NCI-H2196 (cell line): ENCODE measurements around the gene PCSK7.
"Not testable (repeated sequence)": the region's sequence is repeated elsewhere in the genome, so short reads cannot be mapped to it uniquely, and the experiment has no call there.

Experiments used
- DNase-seq: peaks from one replicate; lab custom pipeline; 2025; ENCODE audit not compliant: unreplicated experiment; lab: John Stamatoyannopoulos, UW

Gene PCSK7, protein sequence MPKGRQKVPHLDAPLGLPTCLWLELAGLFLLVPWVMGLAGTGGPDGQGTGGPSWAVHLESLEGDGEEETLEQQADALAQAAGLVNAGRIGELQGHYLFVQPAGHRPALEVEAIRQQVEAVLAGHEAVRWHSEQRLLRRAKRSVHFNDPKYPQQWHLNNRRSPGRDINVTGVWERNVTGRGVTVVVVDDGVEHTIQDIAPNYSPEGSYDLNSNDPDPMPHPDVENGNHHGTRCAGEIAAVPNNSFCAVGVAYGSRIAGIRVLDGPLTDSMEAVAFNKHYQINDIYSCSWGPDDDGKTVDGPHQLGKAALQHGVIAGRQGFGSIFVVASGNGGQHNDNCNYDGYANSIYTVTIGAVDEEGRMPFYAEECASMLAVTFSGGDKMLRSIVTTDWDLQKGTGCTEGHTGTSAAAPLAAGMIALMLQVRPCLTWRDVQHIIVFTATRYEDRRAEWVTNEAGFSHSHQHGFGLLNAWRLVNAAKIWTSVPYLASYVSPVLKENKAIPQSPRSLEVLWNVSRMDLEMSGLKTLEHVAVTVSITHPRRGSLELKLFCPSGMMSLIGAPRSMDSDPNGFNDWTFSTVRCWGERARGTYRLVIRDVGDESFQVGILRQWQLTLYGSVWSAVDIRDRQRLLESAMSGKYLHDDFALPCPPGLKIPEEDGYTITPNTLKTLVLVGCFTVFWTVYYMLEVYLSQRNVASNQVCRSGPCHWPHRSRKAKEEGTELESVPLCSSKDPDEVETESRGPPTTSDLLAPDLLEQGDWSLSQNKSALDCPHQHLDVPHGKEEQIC

DNA sequence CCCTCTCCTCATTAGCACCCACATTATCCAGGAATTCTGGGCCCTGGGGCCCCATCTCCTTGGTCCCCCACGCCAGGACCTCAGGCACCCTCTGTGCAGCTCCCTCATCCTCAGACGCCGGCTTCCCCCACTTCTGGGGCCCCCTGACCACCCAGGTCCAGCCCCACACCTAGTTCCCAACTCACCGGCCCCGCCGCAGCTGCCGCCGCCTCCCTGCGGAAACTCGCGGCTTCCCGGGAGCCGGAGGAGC is at the start of gene PCSK7:
Gene PCSK7 (minus strand): TSS at position 232 of the 250 bp plus-strand sequence. CDS start 2,229 bp downstream, outside the sequence.
- no peak for DNase-seq

DNA sequence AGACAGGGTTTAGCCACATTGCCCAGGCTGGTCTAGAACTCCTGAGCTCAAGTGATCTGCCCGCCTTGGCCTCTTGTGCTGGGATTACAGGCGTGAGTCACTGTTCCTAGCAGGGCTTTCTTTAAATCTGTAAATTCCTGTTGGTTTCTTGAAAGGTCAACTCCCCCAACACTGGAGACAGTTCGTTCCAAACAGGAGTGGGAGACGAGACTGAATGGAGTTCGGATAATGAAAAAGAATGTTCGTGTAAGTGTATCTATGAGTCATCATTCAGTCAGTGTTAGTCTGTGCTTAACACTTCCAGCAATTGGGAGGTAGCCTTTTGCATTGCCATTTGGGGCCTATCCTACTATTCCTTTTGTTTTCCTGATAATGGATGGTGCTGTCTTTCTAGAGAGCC is 49.3 kb upstream of the PCSK7 start:
- DNase-seq = no peak

DNA sequence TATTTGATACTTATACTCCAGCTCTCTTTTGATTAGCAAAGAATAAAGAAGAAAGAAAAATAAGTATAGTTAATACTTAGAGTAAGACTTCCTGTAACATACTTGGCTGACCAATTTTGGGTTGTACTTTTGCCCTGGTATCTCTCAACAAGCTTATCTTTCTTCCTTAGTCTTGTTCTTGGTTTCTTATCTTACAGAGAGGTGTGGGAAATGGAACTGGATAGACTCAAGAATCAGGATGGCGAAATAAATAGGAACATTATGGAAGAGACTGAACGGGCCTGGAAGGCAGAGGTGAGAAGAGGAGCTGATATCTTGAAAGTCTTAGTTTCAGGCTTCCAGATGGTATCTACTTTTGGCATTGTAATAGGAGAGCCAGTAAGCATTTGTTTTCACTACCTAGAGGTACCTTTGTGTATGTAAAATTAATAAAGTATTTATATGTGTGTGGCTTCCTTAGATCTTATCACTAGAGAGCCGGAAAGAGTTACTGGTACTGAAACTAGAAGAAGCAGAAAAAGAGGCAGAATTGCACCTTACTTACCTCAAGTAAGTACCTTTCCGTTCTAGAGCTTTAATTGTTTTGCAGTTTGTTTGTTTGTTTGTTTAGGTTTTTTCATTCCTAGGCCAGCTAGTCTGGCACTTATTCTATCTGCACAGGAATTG is 48.0 kb upstream of the PCSK7 start:
- DNase-seq = no peak

DNA sequence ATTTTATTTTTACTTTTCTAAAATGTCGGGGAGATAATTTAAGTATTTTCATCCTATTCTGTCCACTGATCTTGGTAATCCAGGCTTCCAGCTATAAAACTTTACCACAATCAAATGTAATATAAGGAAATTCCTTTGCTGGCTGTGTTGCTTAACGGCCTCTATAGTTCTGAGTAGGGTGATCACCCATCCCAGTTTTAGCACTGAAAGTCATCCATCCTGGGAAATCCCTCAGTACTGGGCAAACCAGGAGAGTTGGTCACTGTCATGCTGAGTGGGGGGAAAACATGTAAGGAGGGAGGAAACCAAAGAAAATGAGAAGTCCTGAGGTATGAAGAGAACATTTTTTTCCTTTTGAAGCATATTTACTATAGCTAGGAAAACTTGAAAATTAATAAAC is 46.5 kb upstream of the PCSK7 start:
- no peak for DNase-seq

DNA sequence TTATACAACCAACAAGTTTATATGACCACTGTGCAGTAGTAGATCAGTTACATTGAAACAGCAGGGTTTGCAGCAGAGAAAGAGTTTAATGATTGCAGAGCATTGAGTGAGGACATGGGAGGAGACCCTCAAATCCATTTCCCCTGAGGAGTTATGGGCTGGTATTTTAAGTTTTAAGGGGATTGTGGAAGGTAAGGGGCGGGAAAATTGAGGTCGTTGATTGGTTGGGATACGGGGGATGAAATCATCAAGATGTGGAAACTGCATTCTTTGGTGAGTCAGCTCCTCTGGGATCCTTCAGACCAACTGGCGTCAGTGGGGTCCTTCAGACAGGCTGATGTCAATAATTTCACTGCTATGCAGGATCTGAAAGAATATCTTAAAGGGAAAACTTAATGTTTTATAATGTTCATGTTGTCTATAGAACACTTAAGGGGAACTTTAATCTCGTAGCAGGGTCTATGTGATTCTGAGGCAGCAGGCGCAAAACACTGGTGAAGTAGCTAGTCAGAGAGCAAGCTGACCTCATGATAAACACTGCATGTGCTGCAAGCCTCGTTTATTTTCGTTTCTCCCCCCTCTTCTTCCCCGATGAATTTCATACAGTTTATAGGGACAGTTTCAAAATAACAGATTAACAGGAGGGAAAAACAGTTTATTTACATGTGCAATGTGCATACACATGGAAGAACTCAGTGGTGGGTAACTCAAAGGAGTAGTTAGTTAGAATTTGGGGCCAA is 41.8 kb upstream of the PCSK7 start:
- DNase-seq = no peak

DNA sequence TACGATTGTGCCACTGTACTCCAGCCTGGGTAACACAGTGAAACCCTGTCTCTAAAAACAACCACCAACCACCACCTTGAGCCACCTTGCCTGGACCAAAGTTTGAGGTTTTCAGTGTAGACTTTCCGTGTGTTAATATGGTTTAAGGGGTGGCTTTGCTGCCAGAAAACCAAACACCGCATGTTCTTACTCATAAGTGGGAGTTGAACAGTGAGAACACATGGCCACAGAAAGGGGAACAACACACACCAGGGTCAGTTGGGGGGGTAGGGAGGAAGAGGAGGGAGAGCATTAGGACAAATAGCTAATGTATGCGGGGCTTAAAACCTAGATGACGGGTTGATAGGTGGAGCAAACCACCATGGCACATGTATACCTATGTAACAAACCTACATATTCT is 40.3 kb upstream of the PCSK7 start:
- not testable (repeated sequence) for DNase-seq

DNA sequence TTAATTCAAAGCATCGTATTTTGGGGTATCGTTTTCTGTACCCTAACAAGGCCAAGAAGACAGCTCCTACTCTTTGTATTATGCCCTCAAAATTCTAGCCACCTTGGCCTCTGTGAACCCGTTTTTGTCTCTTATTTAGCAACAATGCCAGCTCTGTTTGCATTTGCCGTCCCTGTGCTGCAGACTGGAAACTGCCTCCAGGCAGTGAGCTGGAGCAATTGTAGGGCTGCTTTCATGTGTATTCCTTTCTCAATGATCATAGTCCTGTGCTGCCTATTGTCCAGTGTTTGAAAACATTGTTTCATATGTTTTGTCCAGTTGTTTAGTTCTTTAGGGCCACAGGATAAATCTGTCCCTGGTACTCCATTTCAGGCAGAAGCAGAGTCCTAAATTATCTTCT is 39.3 kb upstream of the PCSK7 start:
- DNase-seq = no peak

DNA sequence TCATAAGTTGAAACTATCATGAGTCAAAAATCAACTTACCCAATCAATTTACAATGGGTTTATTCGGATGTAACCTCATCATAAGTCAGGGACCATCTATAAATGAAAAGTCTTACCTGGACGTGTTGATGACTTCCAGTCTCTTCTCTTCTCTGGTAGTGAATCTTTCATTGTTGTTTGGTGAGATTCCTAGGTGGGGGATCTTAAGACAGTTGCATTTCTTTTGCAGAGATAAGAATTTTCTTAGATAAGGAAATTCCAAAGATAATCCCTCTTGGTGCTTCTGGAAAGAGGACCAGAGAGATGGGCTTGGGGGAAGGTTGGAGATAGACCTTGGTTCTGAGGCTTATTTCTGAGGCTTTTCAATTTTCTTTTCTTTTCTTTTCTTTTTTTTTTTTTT is 38.0 kb upstream of the PCSK7 start:
- no peak for DNase-seq

DNA sequence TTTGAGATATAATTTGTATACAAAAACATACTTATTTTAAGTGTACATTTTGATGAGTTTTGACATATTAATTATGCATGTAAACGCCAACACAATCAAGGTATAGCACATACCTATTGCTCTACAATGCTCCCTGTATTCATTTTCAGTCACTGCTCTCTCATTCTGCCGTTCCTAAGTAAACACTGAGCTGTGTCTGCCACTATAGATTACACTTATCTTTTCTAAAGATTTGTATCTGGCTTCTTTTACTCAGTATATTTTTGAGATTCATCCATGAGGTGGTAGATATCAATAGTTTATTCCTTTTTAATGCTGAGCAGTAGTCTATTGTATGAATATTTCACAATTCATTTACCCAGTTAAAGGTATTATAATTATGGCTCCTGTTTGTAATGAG is 33.9 kb upstream of the PCSK7 start:
- DNase-seq = no peak

DNA sequence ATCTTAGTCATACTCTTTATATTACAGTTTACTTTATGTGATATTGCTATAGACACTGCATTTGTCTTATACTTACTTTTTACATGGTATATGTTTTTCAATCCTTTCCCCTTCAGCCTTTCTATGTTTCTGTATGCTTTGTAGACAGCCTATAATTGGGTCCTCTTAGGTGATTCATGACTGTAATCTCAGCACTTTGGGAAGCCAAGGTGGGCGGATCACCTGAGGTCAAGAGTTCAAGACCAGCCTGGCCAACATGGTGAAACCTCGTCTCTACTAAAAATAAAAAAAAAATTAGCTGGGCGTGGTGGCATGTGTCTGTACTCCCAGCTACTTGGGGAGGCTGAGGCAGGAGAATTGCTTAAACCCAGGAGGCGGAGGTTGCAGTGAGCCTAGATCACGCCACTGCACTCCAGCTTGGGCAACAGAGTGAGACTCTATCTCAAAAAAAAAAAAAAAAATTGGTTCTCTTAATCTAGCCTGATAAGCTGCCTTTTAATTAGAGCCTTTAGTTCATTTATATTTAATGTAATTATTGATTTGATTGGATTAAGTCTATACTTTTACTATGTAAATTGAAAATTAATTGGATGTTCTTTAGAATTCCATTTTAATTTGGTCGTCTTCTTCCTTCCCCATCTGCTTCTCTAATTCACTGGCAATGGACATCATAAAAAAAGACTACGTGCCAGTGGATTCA is 32.9 kb upstream of the PCSK7 start:
- not testable (repeated sequence) for DNase-seq

DNA sequence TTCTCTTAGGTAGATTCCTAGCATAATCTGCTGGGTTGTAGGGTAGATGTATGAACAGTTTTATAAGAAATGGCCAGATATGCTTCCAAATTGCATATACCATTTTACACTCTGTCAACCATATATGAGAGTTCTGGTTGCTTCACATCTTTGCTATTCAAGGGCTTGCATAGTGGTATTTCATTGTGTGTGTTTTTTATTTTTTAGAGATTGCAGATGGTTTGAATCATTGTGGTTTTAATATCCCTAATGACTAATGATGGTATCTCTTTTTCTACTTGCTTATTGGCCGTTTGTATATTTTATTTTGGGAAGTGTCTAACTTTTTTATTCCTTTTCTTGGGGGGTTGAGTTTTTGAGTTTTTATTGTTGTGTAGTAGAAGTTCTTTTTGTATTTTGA is 27.5 kb upstream of the PCSK7 start:
- DNase-seq = no peak

DNA sequence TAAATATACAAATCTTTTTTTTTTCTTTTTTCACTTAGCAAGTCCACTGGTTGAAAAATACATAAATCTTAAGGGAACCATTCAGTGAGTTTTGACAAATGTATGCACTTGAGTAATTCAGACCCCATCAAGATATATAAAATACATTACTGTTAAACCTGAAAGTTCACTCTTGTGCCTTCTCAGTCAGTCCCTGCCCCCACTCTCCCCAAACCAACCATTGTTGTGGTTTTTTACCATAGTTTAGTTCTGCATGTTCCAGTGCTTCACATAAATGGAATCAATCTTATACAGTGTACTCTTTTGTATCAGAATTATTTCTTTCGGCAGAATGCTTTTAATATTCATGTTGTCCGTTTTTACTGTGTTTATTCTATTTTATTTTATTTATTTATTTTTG is 26.7 kb upstream of the PCSK7 start:
- DNase-seq = no peak

DNA sequence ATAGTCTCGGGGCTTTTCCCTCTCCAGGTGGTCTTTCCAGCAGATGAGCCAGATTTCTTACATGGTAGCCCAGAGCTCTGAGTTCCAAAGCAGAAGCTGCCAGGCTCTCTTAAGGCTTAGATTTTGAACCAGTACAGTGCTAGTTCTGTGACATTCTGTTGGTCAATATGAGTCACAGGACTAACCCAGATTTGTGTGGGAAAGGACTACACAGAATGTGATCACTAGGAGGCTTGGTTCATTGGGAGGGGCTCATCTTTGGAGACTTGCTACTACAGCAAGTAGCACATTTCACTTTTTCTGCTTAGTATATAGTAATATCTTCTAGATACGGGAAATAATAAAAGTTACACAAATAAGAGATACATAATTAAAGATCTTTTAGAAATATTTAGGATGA is 24.7 kb upstream of the PCSK7 start:
- no peak for DNase-seq

DNA sequence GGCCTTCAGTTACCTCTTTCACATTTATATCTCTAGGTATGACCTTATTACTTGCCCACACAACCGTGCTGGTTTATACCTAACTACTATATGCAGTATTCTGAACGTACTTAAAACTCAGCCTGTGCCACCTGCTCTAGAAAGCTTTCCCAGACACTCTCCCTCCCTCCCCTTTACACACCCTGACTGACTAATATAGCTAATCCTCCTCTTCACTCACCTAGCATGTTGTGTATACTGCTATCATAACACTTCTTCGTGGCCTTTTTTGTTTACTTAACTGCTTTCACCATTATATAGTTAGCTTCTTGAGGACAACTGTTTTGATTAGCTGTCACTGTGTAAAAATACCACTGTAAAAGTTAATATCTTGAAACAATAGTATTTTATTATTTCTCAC is 24.1 kb upstream of the PCSK7 start:
- no peak for DNase-seq

DNA sequence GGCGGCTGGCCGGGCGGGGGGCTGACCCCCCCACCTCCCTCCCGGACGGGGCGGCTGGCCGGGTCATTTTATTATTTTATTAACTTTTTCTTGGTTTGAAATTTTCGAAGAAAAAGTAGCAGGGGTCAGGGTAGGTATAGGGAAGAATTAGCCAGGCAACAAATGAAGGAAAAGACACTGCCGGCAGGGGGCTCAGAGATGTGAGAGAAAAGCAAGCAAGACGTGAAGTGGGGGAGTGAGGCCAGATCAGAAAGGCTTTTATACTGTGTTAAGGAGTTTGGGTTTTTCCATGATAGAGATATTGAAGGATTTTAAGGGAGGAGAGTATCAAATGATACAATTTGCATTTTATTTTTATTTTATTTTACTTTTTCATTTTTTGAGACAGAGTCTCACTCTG is 19.6 kb upstream of the PCSK7 start:
- DNase-seq = no peak

DNA sequence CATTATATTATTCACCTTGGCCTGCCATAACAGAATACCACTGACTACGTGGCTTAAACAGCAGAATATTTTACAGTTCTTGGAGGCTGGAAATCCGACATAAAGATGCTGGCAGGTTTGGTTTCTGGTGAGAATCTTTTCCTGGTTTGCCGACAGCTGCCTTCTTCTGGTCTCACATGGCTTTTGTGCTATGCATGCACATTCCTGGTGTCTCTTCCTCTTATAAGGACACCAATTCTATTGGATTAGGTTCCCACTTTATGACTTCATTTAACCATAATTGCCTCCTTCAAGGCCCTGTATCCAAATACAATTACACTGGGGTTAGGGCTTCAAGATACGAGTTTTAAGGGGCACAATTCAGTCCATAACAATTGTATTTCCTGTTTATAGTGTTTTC is 17.7 kb upstream of the PCSK7 start:
- no peak for DNase-seq

DNA sequence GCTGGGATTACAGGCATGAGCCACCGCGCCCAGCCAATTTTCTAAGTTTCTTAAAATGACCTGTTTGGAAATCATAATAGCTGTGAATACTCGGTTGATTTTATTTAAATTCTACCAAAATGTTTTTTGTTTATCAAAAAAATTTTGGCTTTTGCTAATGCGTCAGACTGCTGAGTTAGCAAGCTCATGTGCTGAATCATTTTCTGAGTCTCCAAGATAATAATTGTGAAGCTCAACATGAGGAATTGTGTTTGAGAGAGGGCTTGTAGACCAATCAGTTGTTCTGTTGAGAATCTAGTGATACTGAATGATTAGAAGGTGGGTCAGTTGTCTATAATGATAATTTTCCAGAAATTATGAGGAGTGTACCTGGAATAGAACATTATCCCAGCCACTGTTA is 16.5 kb upstream of the PCSK7 start:
- DNase-seq = no peak

DNA sequence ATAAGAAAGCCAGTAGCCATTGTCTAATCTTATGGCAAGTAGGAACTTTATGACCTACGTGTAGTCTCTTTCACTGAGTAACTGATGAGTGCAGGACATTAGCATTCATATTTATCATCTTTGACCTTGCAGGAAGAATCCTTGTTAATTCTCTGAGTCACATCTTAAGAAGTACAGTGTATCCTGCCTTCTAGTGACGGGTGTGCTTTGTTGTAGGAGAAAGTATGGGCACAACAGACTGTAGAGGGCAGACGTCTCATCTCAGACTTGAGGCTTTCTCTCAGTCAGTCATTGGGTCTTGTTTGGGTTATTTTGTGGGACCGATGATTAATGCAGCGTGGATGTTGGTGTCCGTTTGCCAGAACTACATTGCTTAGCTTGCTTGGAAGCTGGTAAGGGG is 7.4 kb upstream of the PCSK7 start:
- DNase-seq = no peak

DNA sequence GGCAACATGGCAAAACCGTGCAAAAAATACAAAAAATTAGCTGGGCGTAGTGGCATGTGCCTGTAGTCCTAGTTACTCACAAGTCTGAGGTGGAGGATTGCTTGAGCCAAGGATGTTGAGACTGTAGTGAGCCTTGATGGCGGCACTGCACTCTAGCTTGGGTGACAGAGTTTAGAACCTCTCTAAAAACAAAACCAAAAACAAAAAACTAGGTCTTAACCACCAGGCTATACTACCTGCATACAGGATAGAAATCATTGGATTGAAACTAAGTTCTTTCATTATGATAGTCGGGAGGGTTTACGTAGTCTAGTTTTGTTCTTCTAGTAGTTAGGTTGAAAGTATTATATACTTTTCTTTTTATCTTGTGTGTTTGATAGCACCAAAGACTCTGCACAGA is 6.3 kb upstream of the PCSK7 start:
- DNase-seq = no peak

DNA sequence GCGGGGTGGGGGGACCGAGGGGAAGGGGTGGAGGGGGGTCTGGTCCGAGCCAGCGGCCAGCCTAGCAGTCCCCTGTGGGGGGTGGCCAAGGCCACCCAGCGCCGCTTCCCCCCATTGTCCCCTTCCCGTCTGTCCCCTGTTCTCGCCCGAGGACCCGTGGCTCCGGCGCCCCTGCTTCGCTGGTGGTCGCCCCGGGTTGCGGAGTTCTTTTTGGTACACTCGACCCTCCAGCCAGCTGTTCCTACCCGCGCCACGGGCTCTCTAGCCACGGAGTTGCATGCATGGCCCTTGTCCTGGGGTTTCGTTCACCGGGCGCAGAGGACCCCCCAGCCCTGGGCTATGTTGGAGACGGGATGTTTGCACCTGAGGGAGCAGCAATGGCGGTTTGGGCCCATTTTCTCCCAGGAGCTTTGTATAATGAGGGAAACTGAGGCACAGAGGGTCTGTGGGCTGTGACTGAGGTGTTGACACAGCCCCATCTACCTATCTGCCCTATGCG is 1.1 kb upstream of the PCSK7 start:
- no peak for DNase-seq
